ENCODE data around the gene GRM2.

- no peak for TF ChIP-seq CTCF (IDR thresholded peaks at IDR 0.05)
- no peak for TF ChIP-seq POLR2A (IDR thresholded peaks at IDR 0.05)
- no peak for TF ChIP-seq POLR2AphosphoS5 (IDR thresholded peaks at IDR 0.05)
These were observed 22.3 kb downstream of the GRM2 start for GRCh38 chr3:51729042-51729633.
